GM23248 (cell line): ENCODE measurements around the gene TSHZ2. TPM values are rescaled to one million over a fixed set of nuclear protein-coding genes. Genes with fewer than 3 reads are reported as not detected.

Source experiments
- DNase-seq: peaks from one replicate; pipeline ENCODE4 v3.0.0-alpha.2; 2015
- H2AFZ ChIP-seq: fragments of 200-600 bp; sonication (generic); 2 replicates; pipeline ENCODE4 v1.6.1; 2016; ENCODE audit warnings: antibody characterized with exemption
- H3F3A ChIP-seq: fragments of 200-600 bp; sonication (generic); 2 replicates; pipeline ENCODE4 v1.6.1; 2016; ENCODE audit warnings: mild to moderate bottlenecking, antibody characterized with exemption, mixed run types; ENCODE audit not compliant: insufficient read depth
- H3K27ac ChIP-seq: fragments of 200-600 bp; sonication (generic); 2 replicates; pipeline ENCODE4 v1.5.1; 2016; ENCODE audit warnings: mild to moderate bottlenecking
- H3K27me3 ChIP-seq: fragments of 200-600 bp; sonication (generic); replicated peaks from 2 replicates; pipeline ENCODE4 v1.6.1; 2016; ENCODE audit warnings: mild to moderate bottlenecking; ENCODE audit not compliant: insufficient read depth
- H3K36me3 ChIP-seq: fragments of 200-600 bp; sonication (generic); 2 replicates; pipeline ENCODE4 v1.6.1; 2016; ENCODE audit warnings: low read depth, mild to moderate bottlenecking
- H3K4me1 ChIP-seq: fragments of 200-600 bp; sonication (generic); 2 replicates; pipeline ENCODE4 v1.6.1; 2016; ENCODE audit warnings: mild to moderate bottlenecking; ENCODE audit not compliant: insufficient read depth
- H3K4me2 ChIP-seq: fragments of 200-600 bp; sonication (generic); one replicate; pipeline ENCODE4 v1.6.1; 2016; ENCODE audit warnings: mild to moderate bottlenecking; ENCODE audit not compliant: unreplicated experiment
- H3K4me3 ChIP-seq: fragments of 200-600 bp; sonication (generic); 2 replicates; pipeline ENCODE4 v1.5.1; 2016; ENCODE audit warnings: mild to moderate bottlenecking
- H3K79me2 ChIP-seq: fragments of 200-600 bp; sonication (generic); 2 replicates; pipeline ENCODE4 v1.6.1; 2016; ENCODE audit warnings: mild to moderate bottlenecking; ENCODE audit not compliant: insufficient read depth
- H3K9ac ChIP-seq: fragments of 200-600 bp; sonication (generic); 2 replicates; pipeline ENCODE4 v1.6.1; 2016; ENCODE audit warnings: mild to moderate bottlenecking
- H3K9me2 ChIP-seq: fragments of 200-600 bp; sonication (generic); 2 replicates; pipeline ENCODE4 v1.6.1; 2016; ENCODE audit warnings: mixed run types, mild to moderate bottlenecking, moderate library complexity; ENCODE audit not compliant: insufficient read depth
- H3K9me3 ChIP-seq: fragments of 200-600 bp; sonication (generic); one replicate; pipeline ENCODE4 v1.6.1; 2017; ENCODE audit warnings: low read depth
- H4K20me1 ChIP-seq: fragments of 200-600 bp; sonication (generic); 2 replicates; pipeline ENCODE4 v1.6.0; 2016; ENCODE audit not compliant: insufficient read depth
- EZH2 ChIP-seq: fragments of 200-600 bp; sonication (generic); IDR thresholded peaks from 2 replicates; pipeline ENCODE4 v1.6.1; 2018; ENCODE audit warnings: antibody characterized with exemption, mild to moderate bottlenecking; ENCODE audit not compliant: insufficient read depth, poor library complexity, severe bottlenecking
- EZH2phosphoT487 ChIP-seq: fragments of 200-600 bp; sonication (generic); IDR thresholded peaks from 2 replicates; pipeline ENCODE4 v1.6.1; 2018; ENCODE audit warnings: antibody characterized with exemption, moderate library complexity, mild to moderate bottlenecking, low read depth; ENCODE audit not compliant: insufficient read depth
- WGBS, 2 experiments: methylation state at CpG; one replicate each; pipeline ENCODE4 v1.1.6; 2015 to 2017; ENCODE audit warnings: low lambda C conversion rate in 2 of 2, low coverage in 1 of 2; ENCODE audit errors: missing lambda C conversion rate in 2 of 2; 5-methylcytosine and 5-hydroxymethylcytosine counted together
- in situ Hi-C: fragments of 300-500 bp; cut with MboI; formaldehyde crosslinking; loops from 2 replicates; pipeline ENCODE4 v1.15.0; 2020
- polyA plus RNA-seq: library from polyadenylated mRNA; unstranded; fragments of >200 nt; fragmentation: Nextera tagmentation; extraction: Ambion mirVana; gene quantifications from 2 replicates; pipeline ENCODE4 v1.2.1, GENCODE V29; 2016
- total RNA-seq: library from RNA; depleted of rRNA; stranded (reverse); fragments of >200 nt; shearing (Covaris generic); gene quantifications from 2 replicates; pipeline ENCODE4 v1.2.3, GENCODE V29; 2014

The TSHZ2 gene
- total and polyA plus RNA-seq, 2 experiments from 2014 or later: 4.5 to 13.4 TPM

- Histone ChIP-seq H3K9ac (no peak overlapping the region), H3K79me2 (no peaks in the 10 kb centered on the region), H3K4me1 (0 out of 2 replicates have a peak, but pooled peaks cover 6% of the 10 kb centered on the region), H3K36me3 (no peaks in the 10 kb centered on the region), H2AFZ (peak overlapping the region; percentile 53), H3K4me2 (no peak overlapping the region), H3F3A (no peaks in the 10 kb centered on the region), H3K9me3 (no peaks in the 10 kb centered on the region), H3K27ac (no peak overlapping the region), H3K4me3 (peak overlapping the region; percentile 35; the same call in 1 of the 2 replicates), H3K9me2 (no peaks in the 10 kb centered on the region), H3K27me3 (no peaks in the 10 kb centered on the region), H4K20me1 (no peaks in the 10 kb centered on the region)
- no peak for TF ChIP-seq EZH2phosphoT487
- no peak for TF ChIP-seq EZH2
- in situ Hi-C loops: no loop called here
- DNase-seq: peak; percentile 48
- WGBS, 2 experiments: 20 to 25% methylated on average over 16 of the region's 16 CpGs
These were observed 223.9 kb downstream of the TSHZ2 start for GRCh38 chr20:53195876-53196610.

DNA sequence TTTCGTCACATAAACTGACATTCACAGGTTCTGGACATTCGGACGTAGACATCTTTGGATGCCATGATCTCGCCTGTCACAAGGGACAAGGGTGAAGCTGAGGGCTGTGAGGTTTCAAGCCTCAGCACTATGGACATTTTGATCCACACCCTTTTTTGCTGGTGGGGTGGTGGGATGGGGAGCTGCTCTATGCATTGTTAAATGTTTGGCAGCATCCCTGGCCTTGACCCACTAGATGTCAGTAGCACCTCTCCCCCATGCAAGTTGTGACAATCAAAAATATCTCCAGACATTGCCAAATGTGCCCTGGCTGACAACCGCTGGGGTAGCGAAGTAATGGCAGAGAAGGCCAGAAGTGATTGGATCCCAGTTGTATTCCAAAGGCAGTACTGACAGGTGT is 229.4 kb downstream of the TSHZ2 start:
- TF ChIP-seq EZH2: no peak
- no peak for TF ChIP-seq EZH2phosphoT487
- Histone ChIP-seq H3F3A (no peaks in the 10 kb centered on the region), H3K4me1 (peaks cover 10% of the 10 kb centered on the region; the same call in 1 of the 2 replicates), H3K27me3 (no peaks in the 10 kb centered on the region), H3K79me2 (no peaks in the 10 kb centered on the region), H4K20me1 (no peaks in the 10 kb centered on the region), H3K27ac (no peak overlapping the region), H2AFZ (no peak overlapping the region), H3K9ac (no peak overlapping the region), H3K36me3 (no peaks in the 10 kb centered on the region), H3K9me3 (no peaks in the 10 kb centered on the region), H3K4me2 (no peak overlapping the region), H3K9me2 (no peaks in the 10 kb centered on the region), H3K4me3 (no peak overlapping the region)
- WGBS, 2 experiments: 96% methylated on average over 6 of the region's 6 CpGs
- DNase-seq: no peak
- in situ Hi-C loops: no loop called here

- WGBS, 2 experiments: 3 to 11% methylated on average over 3 of the region's 3 CpGs
- TF ChIP-seq EZH2 (no peak), EZH2phosphoT487 (no peak)
- peaks cover 9% of the 10 kb centered on the region; the same call in 1 of the 2 replicates for H3K4me1 ChIP-seq
- H3K27me3 ChIP-seq: no peaks in the 10 kb centered on the region
- H3K36me3 ChIP-seq: no peaks in the 10 kb centered on the region
- no peak overlapping the region for H3K9ac ChIP-seq
- no peak overlapping the region for H2AFZ ChIP-seq
- H3K4me2 ChIP-seq: no peak overlapping the region
- H3K9me2 ChIP-seq: no peaks in the 10 kb centered on the region
- H3K9me3 ChIP-seq: no peaks in the 10 kb centered on the region
- H3F3A ChIP-seq: no peaks in the 10 kb centered on the region
- no peak overlapping the region for H3K4me3 ChIP-seq
- peak; percentile 83 for DNase-seq
- in situ Hi-C loops: no loop called here
- no peaks in the 10 kb centered on the region for H4K20me1 ChIP-seq
- no peaks in the 10 kb centered on the region for H3K79me2 ChIP-seq
- no peak overlapping the region for H3K27ac ChIP-seq
These were observed 230.6 kb downstream of the TSHZ2 start for GRCh38 chr20:53202777-53203176.

DNA sequence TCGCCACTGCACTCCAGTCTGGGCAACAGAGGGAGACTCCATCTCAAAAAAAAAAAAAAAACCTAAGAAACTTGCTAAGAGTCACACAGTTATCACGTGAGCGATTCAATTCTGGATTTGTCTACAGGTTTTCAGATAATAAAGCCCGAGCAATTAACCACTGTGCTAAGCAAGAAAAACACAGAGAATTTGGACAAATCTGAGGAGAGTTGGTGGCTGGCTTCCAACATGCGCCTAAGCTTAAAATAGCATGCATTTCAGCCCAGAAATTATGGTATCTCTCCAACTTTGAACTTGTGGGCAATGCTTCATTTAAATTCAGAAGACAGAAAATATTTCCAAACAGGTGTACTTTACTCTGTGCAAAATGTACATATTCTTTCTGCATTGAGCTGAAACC is 232.9 kb downstream of the TSHZ2 start:
- Histone ChIP-seq H3K9me2 (no peaks in the 10 kb centered on the region), H3K27ac (no peak overlapping the region), H3K79me2 (no peaks in the 10 kb centered on the region), H3K4me2 (no peak overlapping the region), H3K36me3 (no peaks in the 10 kb centered on the region), H3K9ac (no peak overlapping the region), H3F3A (no peaks in the 10 kb centered on the region), H3K27me3 (no peaks in the 10 kb centered on the region), H3K4me3 (no peak overlapping the region), H4K20me1 (no peaks in the 10 kb centered on the region), H2AFZ (no peak overlapping the region), H3K4me1 (peaks cover 9% of the 10 kb centered on the region; the same call in 1 of the 2 replicates), H3K9me3 (no peaks in the 10 kb centered on the region)
- DNase-seq: no peak
- in situ Hi-C loops: no loop called here
- WGBS, 2 experiments: 90% methylated on average over 5 of the region's 5 CpGs
- TF ChIP-seq EZH2phosphoT487: no peak
- TF ChIP-seq EZH2: no peak
